ENCODE measurements around the gene LGR4.
A peak's percentile ranks its signal among the peaks of the same experiment; 100 is the strongest.
"Not testable (repeated sequence)": the region's sequence is repeated elsewhere in the genome, so short reads cannot be mapped to it uniquely, and the experiment has no call there.

LGR4 gene

GRCh38 chr11:27456795-27457329 lies 15.7 kb downstream of the LGR4 start:
- no peak for DNase-seq

DNA sequence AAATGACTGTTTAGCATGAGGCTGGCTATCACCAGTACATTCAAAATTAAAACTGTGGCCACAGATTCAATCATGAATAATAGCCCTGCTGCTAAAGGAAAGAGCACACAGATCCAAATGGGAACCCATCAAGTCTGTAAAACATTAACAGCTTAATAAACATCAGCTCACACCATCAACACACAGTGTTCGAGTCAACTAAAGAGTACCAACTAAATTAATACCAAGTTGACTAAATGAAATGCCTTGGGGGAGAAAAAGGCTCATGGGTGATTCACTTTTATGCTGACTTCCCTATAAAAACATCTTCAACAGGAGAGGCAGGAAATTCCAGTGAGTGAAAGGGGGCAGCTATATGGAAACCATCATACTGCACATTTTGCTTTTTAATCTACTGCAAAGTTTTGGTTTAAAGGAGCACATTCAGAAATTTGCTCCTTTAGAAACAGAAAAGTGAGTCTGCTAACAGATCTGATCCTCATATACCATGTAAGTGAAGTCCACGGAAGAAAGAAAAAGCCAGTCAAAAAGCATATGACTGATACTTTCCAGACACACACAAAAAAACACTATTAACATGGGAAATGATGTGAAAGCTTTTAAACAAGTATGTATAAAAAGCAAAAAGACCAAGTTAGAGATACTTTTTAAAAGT lies 16.3 kb downstream of the LGR4 start:
- DNase-seq = no peak

GRCh38 chr11:27455667-27456066 lies 16.9 kb downstream of the LGR4 start:
- no peak for DNase-seq

- DNase-seq = no peak
These were observed 18.9 kb downstream of the LGR4 start for GRCh38 chr11:27453701-27454100.

DNA sequence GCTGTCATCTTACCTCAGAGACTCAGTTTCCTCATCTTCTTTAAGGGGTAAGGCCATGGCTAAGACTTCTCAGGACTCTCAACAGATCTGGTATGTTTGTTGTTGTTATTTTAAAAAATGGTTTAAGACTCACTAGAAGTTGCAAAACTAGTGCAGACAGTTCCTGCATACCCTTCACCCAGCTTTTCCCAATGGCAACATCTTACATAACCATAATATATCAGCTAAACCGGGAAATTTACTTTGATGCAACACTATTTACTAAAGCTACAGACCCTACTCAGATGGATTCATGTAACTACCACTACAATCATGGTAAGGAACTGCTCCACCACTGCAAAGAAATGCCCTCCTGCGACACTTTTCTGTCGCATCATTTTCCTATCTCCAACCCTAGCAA lies 20.4 kb downstream of the LGR4 start:
- no peak for DNase-seq

DNA sequence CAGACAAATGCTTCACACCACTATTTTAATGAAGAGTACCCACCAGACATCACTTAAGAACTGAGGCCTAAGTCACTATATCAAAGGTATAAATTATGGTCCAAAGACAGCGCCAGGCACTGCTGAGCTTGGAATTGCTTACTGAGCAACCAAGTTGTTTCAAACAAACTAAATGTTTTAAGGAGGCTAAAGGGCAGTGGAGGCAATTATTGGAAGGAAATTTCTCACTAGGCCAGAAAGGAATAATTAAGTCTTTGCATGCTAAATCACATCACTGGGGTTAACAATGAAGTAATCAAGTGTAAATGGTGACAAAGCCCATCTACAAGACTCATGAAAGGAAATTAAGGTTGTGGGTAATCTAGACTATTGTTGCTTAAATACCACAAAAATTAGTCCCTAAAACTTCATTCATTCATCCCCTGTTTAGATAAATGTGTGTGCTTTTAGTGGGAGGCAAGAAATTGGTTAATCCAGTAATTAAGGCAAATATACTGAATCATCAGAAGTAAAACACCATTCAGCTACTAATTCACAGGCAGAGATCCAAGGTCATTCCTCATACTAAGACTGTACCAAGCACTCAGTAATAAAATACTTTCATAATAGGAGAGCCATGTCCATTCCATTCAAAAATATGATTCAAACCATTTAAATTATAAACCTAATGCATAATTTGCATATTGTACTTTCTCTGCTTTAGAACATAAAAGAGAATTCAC lies 21.2 kb downstream of the LGR4 start:
- DNase-seq = no peak

GRCh38 chr11:27448184-27448540 lies 24.4 kb downstream of the LGR4 start:
- not testable (repeated sequence) for DNase-seq

DNA sequence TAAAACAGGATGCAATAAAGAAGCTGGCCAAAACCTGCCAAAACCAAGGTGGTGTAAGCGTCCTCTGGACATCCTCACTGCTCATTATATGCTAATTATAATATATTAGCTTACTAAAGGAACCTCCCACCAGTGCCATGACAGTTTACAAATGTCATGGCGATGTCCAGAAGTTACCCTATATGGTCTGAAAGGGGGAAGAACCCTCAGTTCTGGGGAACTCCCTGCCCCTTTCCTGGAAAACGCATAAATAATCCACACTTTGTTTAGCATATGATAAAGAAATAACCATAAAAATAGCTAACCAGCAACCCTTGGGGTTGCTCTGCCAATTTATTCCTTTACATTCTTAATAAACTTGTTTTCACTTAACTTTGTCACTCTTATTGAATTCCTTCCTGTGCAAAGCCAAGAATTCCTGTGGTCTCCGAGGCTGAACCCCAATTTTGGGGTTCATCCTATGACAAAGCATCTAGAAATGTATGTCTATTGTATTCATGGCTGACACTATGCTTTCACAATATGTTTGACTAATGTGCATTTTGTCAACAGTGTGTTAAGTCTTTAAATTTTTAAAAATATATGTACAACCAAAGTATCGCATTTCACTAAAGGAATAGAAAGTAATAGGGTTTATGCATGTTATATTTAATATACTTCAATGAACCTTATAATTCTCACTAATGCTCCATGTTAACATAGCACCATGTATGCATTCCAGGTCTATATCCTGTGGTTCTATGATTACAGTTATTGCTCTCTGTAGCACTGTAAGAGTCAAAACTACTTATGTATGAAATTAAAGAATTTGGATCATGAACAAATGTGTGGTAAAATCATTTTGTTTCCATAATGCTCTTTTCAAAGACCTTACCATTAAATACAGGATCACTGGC lies 25.1 kb downstream of the LGR4 start:
- DNase-seq = no peak

DNA sequence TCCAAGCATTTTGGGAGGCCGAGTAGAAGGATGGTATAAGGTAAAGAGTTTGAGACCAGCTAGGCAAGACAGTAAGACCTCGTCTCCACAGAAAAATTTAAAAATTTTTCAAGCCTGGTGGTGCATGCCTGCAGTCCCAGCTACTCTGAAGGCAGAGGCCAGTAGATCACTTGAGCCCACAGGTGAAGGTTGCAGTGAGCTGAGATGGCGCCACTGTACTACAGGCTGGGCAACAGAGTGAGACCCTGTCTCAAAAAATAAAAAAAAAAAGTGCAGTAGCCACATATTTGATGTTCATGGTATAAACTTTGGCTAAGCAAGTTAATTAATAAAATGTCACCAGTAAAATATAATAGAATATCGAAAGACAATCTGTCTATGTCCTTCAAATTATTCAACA lies 27.0 kb downstream of the LGR4 start:
- no peak for DNase-seq

GRCh38 chr11:27444801-27445215 lies 27.8 kb downstream of the LGR4 start:
- DNase-seq = peak; percentile 93

DNA sequence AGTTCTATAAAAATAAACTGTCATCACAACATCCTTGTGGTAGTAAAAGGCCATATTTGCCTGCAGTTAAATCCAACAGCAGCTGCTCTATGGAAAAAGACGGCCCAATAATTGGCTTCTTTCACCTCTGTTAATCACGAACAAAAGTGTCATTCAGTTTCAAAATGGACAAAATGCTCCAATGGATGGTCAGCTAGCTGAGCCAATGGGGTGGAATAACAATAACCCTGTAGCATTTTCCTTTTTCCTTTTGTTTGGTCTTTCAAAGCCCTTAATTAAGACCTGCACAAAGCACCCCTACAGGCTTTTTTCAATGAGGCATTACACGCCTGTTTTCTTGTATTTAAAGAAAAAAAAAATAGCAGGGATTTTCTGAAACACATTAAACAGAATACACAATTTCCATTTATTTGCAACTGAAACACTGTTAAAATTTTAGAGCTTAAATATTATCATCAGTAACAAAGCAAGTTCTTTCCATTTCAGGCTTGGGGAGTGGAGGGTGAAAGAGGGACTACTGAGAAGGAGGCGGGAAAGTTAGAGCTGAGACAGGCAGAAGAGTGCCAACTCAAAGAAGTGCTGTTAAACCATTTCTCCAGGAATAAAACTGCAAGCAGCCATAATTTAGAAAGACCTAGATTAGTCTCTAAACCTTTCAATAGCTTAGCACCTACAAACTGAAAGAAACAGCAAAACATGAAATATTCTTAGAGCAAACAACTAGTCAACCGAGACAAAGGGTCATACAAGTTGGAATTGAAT lies 28.7 kb downstream of the LGR4 start:
- DNase-seq = peak; percentile 89

DNA sequence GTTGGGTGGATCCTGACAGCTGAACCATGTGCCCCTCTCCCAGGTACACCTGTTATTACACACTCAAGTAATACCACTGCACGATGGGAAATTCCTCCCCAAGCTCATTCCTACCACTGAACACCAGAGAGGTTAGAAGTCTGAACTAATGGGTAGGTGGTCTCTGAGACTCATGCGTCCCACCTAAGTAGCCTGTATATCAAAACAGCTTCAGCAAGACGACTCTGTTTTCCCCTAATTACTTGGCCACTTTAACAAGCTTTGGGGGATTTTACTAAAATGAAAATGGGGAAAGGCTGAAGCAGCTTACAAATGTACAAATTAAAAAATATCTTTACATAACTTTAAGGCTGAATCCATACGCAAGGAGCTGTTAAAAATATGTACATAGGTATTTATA lies 29.4 kb downstream of the LGR4 start:
- DNase-seq = no peak

GRCh38 chr11:27440090-27440489 lies 32.5 kb downstream of the LGR4 start:
- no peak for DNase-seq

DNA sequence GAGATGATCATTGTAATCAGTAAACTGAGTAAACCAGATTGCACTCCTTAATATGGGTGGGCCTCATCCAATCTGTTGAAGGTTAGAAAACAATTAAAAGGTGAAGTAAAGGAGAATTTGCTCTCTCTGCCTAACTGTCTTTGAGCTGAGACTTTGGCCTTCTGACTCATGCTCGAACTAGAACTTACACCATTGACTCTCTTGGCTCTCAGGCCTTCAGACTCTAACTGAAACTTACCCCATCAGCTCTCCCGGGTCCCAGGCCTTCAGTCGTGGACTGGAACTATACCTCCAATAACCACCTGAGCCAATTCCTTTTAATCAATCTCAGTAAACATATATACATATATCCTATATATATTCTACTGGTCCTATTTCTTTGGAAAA lies 34.0 kb downstream of the LGR4 start:
- no peak for DNase-seq

GRCh38 chr11:27437829-27438594 lies 34.6 kb downstream of the LGR4 start:
- no peak for DNase-seq

- no peak for DNase-seq
These were observed 35.7 kb downstream of the LGR4 start for GRCh38 chr11:27436916-27437315.

- DNase-seq = no peak
These were observed 38.8 kb downstream of the LGR4 start for GRCh38 chr11:27433742-27434141.

DNA sequence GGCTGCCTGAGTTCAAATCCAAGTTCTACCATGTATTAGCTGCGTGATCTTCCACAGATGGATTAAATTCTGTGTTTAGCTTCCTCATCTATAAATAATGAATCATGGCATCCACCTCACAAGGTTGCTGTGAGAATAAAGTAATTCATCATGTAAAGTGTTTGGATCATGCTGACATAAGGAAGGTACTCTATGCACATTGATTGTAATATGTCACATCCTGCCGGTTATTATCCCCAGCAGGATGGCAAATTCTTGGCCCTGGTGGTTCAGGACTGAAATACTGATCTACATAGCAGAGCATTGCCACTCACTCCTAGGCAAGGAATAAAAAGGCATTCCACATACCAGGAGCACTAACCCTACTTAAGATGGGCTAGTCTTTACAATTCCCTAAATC lies 40.8 kb downstream of the LGR4 start:
- DNase-seq = peak; percentile 36

- no peak for DNase-seq
These were observed 42.7 kb downstream of the LGR4 start for GRCh38 chr11:27429761-27430393.

- no peak for DNase-seq
These were observed 45.2 kb downstream of the LGR4 start for GRCh38 chr11:27427183-27427980.

DNA sequence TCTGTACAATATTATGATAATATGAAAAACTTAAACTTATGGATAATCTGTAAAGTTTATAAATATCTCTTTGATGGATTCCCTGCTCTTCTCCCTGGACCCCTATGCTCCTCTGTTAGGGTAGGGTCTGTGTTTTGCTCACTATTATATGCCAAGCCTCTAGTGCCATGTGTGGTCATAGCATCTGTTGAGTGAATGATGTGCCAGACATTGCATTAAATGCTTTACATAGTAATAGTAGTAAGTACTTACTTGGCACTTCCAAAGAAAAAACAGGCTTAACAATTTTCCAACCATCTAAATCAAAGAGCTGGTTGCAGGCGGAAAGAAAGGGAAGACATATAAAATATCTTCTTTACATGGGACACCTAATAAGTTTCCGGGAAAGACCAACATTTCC lies 46.8 kb downstream of the LGR4 start:
- DNase-seq = no peak
